NCI-H82 (cell line): Measurements from ENCODE around the gene IFI27L2.

Source experiments
- DNase-seq: peaks from one replicate; lab custom pipeline; 2025; lab: John Stamatoyannopoulos, UW

Gene IFI27L2

GRCh38 chr14:94100847-94101246, 28.6 kb downstream of the IFI27L2 start:
- DNase-seq = no peak

GRCh38 chr14:94099006-94099405, 30.4 kb downstream of the IFI27L2 start:
- DNase-seq = no peak

- no peak for DNase-seq
Measured at GRCh38 chr14:94098326-94098992, 30.9 kb downstream of the IFI27L2 start.

GRCh38 chr14:94097091-94097490, 32.3 kb downstream of the IFI27L2 start:
- no peak for DNase-seq

GRCh38 chr14:94093418-94093817, 36.0 kb downstream of the IFI27L2 start:
- DNase-seq = no peak

- DNase-seq = no peak
Measured at GRCh38 chr14:94089479-94089878, 39.9 kb downstream of the IFI27L2 start.

GRCh38 chr14:94088516-94088915, 40.9 kb downstream of the IFI27L2 start:
- DNase-seq = no peak

GRCh38 chr14:94087891-94088290, 41.5 kb downstream of the IFI27L2 start:
- no peak for DNase-seq

GRCh38 chr14:94081386-94081820, 48.0 kb downstream of the IFI27L2 start:
- DNase-seq = no peak

GRCh38 chr14:94080621-94081385, 48.6 kb downstream of the IFI27L2 start, which contains the start of the genes DDX24 and IFI27L1:
DDX24 (minus strand) TSS chr14:94081202; CDS start chr14:94079742, 1,460 bp downstream.
IFI27L1 (plus strand) TSS chr14:94081310; CDS start chr14:94096938, 15,628 bp downstream.
- DNase-seq = peak; percentile 92

- peak; percentile 60 for DNase-seq
Measured at GRCh38 chr14:94079891-94080620, 49.3 kb downstream of the IFI27L2 start.

- DNase-seq = no peak
Measured at GRCh38 chr14:94077823-94078222, 51.6 kb downstream of the IFI27L2 start.
